Glomerular visceral epithelial cell (primary cell): ENCODE measurements around the gene SPAG9.

Experiments used
- DNase-seq: peaks from one replicate; pipeline ENCODE4 v3.0.0-alpha.2; 2016; ENCODE audit errors: extremely low spot score

SPAG9 gene, protein sequence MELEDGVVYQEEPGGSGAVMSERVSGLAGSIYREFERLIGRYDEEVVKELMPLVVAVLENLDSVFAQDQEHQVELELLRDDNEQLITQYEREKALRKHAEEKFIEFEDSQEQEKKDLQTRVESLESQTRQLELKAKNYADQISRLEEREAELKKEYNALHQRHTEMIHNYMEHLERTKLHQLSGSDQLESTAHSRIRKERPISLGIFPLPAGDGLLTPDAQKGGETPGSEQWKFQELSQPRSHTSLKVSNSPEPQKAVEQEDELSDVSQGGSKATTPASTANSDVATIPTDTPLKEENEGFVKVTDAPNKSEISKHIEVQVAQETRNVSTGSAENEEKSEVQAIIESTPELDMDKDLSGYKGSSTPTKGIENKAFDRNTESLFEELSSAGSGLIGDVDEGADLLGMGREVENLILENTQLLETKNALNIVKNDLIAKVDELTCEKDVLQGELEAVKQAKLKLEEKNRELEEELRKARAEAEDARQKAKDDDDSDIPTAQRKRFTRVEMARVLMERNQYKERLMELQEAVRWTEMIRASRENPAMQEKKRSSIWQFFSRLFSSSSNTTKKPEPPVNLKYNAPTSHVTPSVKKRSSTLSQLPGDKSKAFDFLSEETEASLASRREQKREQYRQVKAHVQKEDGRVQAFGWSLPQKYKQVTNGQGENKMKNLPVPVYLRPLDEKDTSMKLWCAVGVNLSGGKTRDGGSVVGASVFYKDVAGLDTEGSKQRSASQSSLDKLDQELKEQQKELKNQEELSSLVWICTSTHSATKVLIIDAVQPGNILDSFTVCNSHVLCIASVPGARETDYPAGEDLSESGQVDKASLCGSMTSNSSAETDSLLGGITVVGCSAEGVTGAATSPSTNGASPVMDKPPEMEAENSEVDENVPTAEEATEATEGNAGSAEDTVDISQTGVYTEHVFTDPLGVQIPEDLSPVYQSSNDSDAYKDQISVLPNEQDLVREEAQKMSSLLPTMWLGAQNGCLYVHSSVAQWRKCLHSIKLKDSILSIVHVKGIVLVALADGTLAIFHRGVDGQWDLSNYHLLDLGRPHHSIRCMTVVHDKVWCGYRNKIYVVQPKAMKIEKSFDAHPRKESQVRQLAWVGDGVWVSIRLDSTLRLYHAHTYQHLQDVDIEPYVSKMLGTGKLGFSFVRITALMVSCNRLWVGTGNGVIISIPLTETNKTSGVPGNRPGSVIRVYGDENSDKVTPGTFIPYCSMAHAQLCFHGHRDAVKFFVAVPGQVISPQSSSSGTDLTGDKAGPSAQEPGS (N-terminal part only)

DNA sequence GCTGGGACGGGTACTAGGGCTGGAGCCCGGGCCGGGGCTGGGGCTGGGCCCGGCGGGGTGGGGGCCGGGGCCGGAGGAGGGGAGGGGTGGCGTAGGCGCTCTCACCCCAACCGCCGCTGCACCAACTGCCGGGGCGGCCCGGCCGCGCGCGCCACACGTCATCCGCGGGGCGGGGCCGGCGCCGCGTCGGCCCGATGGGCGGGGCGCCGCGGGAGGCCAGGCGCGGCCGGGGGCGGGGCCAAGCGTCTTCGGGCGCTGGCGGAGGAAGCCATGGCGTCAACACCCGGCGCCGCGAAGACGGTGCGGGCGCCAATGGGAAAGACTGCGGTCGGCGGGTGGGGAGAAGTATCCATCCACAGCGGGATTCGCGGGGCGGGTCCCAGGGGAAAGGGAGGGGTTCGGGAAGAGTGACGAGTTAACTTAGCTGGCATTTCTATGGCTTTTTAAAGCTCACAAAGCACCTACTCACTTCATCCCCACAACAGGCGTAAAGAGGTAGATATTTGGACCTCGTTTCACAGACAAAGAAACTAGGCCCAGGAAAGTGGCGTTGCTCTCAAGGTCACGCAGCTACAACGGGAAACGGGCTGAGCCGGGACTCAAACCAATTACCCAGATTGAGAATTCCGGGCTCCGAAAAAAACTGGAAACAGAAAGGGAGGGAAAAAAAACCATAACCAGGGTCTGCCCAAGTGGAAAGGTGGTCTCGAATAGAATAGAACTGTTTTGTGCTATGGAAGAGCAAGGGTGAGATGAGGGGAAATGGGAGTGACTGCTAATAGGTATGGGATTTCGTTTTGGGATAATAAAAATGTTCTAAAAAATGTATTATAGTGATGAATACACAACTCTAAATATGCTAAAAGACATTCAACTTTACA, at the start of gene SPAG9:
SPAG9 (minus strand) TSS at position 130 of the 881 bp plus-strand sequence. CDS start 212 bp downstream, outside the sequence.
- peak; percentile 98 for DNase-seq

DNA sequence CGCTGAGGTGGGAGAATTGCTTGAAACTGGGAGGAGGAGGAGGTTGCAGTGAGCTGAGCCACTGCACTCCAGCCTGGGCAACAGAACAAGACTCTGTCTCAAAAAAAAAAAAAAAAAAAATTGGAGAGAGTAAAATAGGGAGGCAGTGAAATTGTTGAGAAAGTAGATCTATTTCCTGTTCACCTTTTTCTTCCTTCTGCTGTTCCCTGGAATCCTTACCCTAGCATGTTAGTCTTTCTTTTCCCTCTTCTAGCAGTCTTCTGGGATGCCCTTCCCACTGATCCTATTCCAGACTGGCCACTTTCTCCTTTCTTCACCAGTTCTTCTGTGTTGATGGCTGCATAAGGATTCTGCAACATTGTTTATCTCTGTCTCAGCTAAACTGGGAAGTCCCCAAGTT, 48.7 kb upstream of the SPAG9 start:
- no peak for DNase-seq

DNA sequence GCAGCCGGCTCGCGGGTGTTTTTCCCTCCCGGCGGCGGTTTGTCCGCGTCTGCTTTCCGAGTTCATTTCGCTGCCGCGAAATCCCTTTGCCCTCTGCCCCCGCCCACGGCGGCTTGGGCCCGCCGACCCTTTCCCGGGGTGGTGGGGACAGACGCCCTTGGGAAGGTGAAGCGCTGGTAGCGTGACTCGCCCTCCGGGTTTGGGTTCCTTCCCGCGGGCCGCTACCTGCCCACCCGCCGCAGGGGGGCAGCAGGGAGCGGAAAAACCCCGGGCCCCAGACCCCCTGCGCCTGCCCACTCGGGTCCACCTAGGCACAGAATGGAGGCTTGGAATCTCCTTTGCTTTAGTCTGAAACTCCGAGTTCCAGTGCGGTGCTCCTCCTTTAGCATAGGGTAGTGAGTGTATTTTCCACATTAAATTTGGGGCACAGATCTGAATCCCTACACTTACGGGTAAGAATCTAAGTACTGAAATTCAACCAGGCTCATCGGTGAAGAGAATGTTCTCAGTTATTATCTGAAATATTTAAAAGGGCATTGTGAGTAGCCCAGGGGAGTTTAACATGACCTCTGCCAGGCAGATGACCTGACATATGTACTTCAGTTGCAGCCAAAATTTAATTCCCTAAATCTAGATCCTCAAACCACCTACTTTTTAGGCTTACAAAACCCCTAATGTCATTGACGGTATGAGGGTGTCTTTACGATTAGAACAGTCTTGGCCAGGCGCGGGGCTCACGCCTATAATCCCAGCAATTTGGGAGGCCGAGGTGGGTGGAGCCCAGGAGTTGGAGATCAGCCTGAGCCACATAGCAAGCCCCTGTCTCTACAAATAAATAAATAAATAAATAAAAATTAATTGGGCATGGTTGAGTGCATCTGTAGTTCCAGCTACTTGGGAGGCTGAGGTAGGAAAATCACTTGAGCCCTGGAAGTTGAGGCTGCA, 46.6 kb upstream of the SPAG9 start:
- peak; percentile 67 for DNase-seq

DNA sequence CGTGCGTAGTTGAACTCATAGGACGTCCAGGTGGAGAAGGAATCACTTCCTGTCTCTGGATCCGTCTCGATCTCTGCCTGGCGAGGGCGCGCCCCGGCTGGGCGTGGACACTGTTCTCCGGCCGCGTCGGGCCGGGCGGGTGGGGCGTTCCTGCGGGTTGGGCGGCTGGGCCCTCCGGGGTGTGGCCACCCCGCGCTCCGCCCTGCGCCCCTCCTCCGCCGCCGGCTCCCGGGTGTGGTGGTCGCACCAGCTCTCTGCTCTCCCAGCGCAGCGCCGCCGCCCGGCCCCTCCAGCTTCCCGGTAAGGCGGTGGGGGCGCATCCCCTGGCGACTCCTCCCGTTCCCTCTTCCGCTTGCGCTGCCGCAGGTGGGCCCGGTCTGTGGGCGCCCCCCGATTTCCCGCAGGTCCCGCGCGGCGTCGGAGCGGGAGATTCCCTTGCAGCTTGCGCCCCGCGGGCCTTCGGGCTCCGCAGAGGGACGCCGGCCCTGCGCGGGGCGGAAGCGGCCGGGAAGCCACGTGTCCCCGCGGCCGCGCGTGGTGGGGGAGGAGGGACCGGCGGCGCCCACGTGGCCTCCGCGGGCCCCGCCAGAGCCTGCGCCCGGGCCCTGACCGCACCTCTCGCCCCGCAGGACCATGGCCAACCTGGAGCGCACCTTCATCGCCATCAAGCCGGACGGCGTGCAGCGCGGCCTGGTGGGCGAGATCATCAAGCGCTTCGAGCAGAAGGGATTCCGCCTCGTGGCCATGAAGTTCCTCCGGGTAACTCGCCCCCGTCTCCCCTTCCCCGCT, 45.7 kb upstream of the SPAG9 start, which contains the start of gene NME2:
NME2 (plus strand) TSS at position 214 of the 789 bp plus-strand sequence; CDS start at position 634, 420 bp downstream.
- peak; percentile 92 for DNase-seq

DNA sequence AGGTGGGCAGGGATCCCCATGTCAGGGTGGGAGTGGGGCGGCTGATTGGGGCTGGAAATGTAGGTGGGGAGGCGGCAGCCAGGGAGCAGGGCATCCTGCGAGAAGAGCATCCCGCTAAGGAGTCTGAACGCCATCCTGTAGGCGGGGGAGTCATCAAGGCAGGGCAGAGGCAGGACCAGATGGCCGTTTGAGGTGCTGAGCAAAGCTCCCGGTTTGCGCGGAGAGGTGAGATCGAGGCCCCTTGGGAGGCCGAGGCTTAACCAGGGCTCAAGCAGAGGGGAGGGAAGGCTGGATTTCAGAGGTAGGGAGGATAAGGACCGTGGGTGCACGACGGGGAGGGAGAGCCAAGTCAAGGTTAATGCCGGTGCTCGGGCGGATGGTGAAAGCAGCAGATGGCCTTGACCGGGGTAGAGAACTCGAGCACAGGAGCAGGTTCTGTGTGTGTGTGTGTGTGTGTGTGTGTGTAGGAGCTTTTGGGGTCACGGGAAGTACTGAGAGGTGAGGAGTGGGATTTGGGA, 45.1 kb upstream of the SPAG9 start:
- DNase-seq = no peak

DNA sequence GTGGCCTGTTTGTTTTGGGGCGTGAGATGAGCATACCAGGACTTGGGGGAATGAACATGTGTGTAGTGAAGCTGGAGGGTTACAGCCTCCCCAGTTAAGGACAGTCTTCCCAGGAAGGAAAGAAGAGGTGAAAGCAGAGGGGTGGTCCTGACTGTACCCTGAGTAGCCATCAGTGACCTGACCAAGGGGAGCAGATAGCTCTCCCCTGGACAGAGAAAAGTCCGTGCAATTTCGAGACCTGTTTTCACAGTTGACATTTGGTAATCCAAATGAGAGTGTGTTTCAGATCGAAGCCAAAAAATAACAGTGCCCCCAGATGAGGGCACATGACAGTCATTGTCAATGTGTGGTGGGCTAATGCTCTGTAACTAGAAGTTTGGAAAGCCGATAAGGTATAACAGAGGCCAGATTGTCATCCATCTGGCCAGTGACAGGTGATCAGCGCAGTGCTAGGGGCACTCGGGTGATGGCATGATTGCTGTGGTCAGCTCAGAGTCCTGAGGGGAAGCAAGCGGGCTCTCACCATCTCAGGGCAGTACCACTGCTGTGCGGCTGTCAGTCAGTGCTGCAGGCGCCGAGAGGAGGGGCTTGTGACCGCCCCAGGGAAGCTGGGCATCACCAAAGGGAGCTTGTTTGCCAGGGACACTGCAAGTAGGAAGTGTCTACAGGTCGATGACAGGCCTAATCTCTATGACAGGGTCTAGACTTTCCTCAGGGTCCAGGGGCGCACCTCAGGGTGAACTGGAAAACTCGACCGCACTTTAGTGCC, 44.4 kb upstream of the SPAG9 start:
- no peak for DNase-seq

DNA sequence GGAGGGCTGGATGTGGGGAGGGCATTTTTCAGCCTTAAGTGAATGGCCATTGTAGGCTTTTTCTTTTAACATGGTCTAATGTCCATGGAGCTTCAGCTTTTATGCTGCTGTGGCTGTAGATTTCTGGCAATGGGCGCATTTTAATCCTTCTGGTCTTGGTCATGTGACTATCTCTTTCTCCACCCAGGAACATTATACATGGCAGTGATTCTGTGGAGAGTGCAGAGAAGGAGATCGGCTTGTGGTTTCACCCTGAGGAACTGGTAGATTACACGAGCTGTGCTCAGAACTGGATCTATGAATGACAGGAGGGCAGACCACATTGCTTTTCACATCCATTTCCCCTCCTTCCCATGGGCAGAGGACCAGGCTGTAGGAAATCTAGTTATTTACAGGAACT, 40.9 kb upstream of the SPAG9 start:
- DNase-seq = no peak

DNA sequence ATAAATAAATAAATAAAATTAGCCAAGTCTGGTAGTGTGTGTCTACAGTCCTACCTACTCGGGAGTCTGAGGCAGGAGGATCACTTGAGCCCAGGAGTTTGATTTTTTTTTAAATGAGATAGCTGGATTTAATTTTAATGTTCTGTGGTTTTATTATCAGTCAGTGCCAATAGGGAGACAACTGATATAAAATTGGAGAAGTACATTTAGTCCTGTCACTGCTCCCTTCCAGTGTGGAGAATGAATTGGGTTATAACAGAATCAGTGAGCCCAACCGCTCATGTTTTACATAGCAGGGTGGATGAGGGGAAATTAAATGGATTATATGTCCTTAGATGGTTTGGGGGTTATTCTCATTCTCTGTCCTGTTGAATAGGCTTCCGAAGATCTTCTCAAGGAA, 38.9 kb upstream of the SPAG9 start:
- no peak for DNase-seq

DNA sequence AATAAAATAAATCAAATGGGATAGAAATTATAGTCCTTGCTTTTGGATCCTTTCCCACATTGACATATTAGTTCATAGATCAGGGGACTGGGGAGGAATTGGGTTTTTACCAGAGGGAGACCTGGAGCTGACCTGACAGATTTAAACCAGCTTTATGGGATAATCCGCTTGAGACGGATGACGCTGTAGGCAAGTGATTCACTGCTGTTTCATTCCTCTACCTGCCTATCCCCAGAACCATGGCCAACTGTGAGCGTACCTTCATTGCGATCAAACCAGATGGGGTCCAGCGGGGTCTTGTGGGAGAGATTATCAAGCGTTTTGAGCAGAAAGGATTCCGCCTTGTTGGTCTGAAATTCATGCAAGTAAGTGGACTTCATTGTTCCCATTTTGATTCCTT, 34.7 kb upstream of the SPAG9 start:
- no peak for DNase-seq

DNA sequence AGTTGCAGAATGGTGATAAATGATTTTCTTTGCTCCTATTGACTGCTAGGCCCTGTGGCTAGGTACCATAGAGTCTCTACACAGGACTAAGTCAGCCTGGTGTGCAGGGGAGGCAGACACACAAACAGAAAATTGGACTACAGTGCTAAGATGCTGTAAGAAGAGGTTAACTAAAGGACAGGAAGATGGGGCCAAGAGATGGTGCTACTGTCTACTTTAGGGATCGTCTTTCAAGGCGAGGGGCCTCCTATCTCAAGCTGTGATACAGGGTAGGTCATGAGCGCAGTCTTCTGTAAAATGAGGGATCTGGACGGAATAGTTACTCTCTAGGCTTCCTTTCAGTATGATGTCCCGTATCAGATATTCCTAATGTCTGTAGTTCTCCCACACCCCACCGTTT, 33.5 kb upstream of the SPAG9 start:
- no peak for DNase-seq

DNA sequence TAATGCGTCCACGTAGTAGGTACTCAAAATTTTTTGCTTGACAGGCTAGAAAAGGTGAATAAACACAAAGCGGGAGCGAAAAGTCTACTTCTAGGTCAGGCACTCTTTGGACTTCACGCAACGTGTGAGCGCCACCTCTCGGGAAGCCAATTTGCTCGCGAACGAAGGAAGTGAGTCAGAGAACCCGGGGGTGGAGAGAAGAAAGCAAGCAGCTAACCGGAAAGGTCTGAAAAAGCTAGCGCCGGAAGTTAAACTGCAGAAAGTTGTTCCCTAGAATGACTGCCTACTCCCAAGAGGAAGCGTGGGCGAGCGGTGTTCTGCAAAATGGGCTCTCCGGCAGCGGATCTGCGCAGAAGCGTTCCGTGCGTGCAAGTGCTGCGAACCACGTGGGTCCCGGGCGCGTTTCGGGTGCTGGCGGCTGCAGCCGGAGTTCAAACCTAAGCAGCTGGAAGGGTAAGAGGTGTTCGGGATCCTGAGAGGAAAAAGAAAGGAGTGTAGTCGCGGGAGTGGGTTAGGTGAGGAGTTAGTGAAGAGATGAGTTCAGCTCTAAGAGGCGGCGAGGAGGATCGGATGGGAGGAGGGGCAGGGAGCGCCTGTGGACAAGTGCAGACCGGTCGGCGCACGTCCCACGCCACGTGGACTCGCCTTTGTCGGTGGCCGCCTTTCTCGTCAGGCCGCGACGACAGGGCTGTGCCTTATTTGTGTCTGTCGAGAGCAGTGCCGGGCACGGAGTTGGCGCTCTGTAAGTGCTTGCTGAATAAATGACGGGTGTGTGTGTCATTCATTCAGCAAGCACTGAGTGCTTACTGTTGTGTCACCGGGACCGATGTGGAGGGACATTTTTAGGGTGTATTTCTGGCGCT, 32.8 kb upstream of the SPAG9 start, which contains the start of gene NME1:
NME1 (plus strand) TSS at position 350 of the 863 bp plus-strand sequence. CDS start 2,096 bp downstream, outside the sequence.
- DNase-seq = peak; percentile 99

DNA sequence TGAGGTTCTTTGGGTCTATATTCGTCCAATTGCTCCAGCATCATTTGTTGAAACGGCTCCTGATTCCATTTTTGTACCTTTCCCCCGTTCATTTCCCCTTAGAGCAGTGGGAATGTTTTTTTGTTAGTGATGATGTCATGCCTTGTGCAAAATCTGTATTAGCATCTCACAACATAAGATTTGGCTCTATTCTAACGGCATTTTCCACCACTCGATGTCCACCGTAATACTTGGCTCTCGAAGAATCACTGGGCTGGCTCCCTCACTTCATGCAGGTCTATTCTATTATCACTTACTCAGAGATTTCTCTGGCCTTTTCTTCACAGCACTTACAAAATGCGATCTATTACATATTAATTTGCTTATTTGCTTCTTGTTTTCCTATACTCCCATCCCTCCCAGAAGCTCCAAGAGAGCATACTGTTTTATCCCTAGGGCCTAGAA, 32.1 kb upstream of the SPAG9 start:
- DNase-seq = no peak

DNA sequence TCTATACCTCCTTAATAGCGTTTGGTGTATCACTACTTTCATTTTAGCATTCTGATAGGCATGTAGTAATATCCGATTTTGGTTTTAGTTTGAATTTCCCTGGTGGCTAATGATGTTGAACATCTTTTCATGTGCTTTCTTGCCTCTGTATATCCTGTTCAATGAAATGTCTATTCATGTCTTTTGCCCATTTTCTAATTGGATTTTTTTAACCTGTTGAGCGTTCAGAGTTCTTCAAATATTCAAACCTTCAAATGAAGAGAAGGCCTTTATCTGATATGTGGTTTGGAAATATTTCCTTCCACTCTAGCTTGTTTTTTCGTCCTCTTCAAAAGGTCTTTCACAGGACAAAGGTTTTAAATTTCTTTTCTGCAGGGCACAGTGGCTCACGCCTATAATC, 30.3 kb upstream of the SPAG9 start:
- no peak for DNase-seq

DNA sequence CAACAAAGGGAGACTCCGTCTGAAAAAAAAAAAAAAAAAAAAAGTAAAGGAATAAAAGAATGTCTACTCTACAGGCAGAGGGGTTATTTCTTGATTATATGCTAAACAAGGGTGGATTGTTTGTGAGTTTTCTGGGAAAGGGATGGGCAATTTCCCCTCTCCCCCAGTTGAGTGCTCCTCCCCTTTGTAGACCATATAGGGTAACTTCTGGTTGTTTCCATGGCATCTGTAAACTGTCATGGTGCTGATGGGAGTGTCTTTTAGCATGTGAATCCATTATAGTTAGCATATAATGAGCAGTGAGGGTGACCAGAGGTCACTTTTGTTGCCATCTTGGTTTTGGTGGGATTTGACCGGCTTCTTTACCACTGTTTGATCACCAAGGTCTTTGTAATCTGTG, 28.5 kb upstream of the SPAG9 start:
- DNase-seq = no peak

DNA sequence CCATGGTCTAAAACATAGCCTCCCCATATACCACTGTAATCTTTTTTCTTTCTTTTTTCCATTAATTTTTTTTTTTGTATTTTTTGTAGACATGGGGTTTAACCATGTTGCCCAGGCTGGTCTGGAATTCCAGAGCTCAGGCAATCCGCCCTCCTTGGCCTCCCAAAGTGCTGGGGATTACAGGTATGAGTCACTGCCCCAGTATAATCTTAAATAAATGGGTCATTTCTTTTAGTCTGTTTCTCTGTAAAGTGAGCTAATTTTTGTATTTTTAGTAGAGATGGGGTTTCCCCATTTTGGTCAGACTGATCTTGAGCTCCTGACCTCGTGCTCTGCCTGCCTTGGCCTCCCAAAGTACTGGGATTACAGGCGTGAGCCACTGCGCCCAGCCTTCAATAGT, 27.0 kb upstream of the SPAG9 start:
- DNase-seq = peak; percentile 44

DNA sequence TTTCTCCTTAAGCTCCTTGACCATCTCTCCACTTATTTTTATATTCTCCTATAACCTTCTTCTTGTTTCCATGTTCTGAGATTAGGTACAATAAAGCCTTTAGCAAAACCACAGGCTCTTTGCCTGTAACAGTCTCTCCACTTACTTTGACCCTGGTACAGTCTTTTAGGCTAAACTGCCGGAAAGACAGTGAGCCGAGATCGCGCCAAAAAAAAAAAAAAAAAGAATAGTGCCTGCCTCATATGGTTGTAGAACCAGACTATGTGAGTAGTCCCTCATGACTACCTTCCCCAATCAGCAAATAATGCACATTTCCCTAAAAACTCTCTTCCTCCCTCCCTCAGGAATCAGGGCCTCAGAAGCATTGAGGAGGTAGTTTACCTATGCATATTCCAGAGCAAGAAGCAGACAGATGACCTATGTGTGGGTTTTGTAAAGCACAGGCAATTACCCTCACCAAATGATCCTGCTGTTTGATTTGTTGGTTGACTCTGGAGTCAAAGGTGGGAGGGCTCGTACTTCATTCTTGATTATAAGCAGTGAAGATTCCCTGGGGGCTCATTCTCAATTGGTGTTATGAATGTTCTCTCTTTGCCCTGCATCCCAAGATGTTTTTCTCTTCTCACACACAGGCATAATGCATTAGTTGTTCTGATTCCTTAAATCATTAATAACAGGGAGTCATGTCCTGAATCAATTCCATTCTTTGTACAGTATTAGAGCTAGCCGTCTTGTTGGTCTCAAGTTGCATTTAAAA, 23.8 kb upstream of the SPAG9 start:
- DNase-seq = no peak
